ENCODE data around the gene TNFRSF11A. TPM values are rescaled to one million over a fixed set of nuclear protein-coding genes. Genes with fewer than 3 reads are reported as not detected.

TNFRSF11A gene
- total RNA-seq, 2 donors from 2014 or later, result 0.82 to 15.8 TPM

GRCh38 chr18:62438402-62438801 lies 113.3 kb downstream of the TNFRSF11A start:
- H3K9me3 Mint-ChIP-seq, result no peaks in the 10 kb centered on the region
- H3K36me3 Mint-ChIP-seq, result no peaks in the 10 kb centered on the region
- H3K27ac Mint-ChIP-seq, result no peak overlapping the region
- ATAC-seq (no peak), DNase-seq (ENCODE audit: low spot score in 2 of 2) (no peak)

GRCh38 chr18:62438866-62439265 lies 113.8 kb downstream of the TNFRSF11A start:
- no peak for ATAC-seq
- no peak overlapping the region for H3K27ac Mint-ChIP-seq
- no peak for DNase-seq (ENCODE audit: low spot score in 2 of 2)
- H3K36me3 Mint-ChIP-seq, result no peaks in the 10 kb centered on the region
- no peaks in the 10 kb centered on the region for H3K9me3 Mint-ChIP-seq

Other genes with a start within 250 kb of the TNFRSF11A start
- 10 to 100 TPM; 26.8 to 32.9 TPM for gene PIGN, start 138.3 kb upstream of the TNFRSF11A start, total RNA-seq
- 10 to 100 TPM; 21.5 to 26.6 TPM for gene RELCH, start 138.1 kb upstream of the TNFRSF11A start, total RNA-seq
- gene ZCCHC2, start 197.7 kb downstream of the TNFRSF11A start, total RNA-seq, result 10 to 100 TPM; 33.8 to 66.0 TPM

Data from activated naive CD4-positive, alpha-beta T cell treated with anti-CD3 and anti-CD28 coated beads, Interleukin-2, amount 50 U/mL, for 72 hours (primary cell).